Parathyroid adenoma (tissue), 2 donors: ENCODE measurements around the gene B9D1.

Experiments
- H2AFZ ChIP-seq: fragments of 300-600 bp; sonication (generic); one replicate; pipeline ENCODE4 v1.7.0; 2017; ENCODE audit warnings: antibody characterized with exemption, mild to moderate bottlenecking
- H3K27ac ChIP-seq: fragments of 300-600 bp; sonication (generic); one replicate; pipeline ENCODE4 v1.7.0; 2017
- H3K27me3 ChIP-seq: fragments of 300-600 bp; sonication (generic); one replicate; pipeline ENCODE4 v1.7.0; 2017; ENCODE audit warnings: low read length; ENCODE audit not compliant: control insufficient read depth, insufficient read depth
- H3K36me3 ChIP-seq: fragments of 300-600 bp; sonication (generic); one replicate; pipeline ENCODE4 v1.7.0; 2017; ENCODE audit warnings: low read length; ENCODE audit not compliant: control insufficient read depth, insufficient read depth
- H3K4me1 ChIP-seq: fragments of 300-600 bp; sonication (generic); one replicate; pipeline ENCODE4 v1.7.0; 2017; ENCODE audit warnings: control low read depth
- H3K4me2 ChIP-seq: fragments of 300-600 bp; sonication (generic); one replicate; pipeline ENCODE4 v1.7.0; 2017; ENCODE audit warnings: low read length
- H3K4me3 ChIP-seq: fragments of 300-600 bp; sonication (generic); one replicate; pipeline ENCODE4 v1.7.0; 2017; ENCODE audit warnings: low read depth, low read length
- H3K79me2 ChIP-seq: fragments of 300-600 bp; sonication (generic); one replicate; pipeline ENCODE4 v1.7.0; 2017; ENCODE audit warnings: control low read depth
- H3K9ac ChIP-seq: fragments of 300-600 bp; sonication (generic); one replicate; pipeline ENCODE4 v1.7.0; 2017; ENCODE audit warnings: mild to moderate bottlenecking
- H3K9me3 ChIP-seq: fragments of 300-600 bp; sonication (generic); one replicate; pipeline ENCODE4 v1.7.0; 2017; ENCODE audit warnings: low read length; ENCODE audit not compliant: control insufficient read depth
- TF ChIP-seq, protein P1 (sequence below): fragments of 300-600 bp; sonication (generic); IDR thresholded peaks from one replicate; pipeline ENCODE4 v1.7.0; 2017; ENCODE audit warnings: antibody characterized with exemption, mild to moderate bottlenecking
- donor health status: primary hyperparathyroidism.

Gene B9D1

GRCh38 chr17:19336938-19337711 is 25.4 kb downstream of the B9D1 start:
- Histone ChIP-seq H3K9me3 (no peaks in the 10 kb centered on the region), H3K4me1 (peaks cover 11% of the 10 kb centered on the region), H3K27me3 (no peaks in the 10 kb centered on the region), H3K4me2 (no peak overlapping the region), H3K9ac (no peak overlapping the region), H3K27ac (no peak overlapping the region), H3K4me3 (no peak overlapping the region), H2AFZ (no peak overlapping the region), H3K36me3 (no peaks in the 10 kb centered on the region), H3K79me2 (no peaks in the 10 kb centered on the region)
- TF ChIP-seq, protein P1, sequence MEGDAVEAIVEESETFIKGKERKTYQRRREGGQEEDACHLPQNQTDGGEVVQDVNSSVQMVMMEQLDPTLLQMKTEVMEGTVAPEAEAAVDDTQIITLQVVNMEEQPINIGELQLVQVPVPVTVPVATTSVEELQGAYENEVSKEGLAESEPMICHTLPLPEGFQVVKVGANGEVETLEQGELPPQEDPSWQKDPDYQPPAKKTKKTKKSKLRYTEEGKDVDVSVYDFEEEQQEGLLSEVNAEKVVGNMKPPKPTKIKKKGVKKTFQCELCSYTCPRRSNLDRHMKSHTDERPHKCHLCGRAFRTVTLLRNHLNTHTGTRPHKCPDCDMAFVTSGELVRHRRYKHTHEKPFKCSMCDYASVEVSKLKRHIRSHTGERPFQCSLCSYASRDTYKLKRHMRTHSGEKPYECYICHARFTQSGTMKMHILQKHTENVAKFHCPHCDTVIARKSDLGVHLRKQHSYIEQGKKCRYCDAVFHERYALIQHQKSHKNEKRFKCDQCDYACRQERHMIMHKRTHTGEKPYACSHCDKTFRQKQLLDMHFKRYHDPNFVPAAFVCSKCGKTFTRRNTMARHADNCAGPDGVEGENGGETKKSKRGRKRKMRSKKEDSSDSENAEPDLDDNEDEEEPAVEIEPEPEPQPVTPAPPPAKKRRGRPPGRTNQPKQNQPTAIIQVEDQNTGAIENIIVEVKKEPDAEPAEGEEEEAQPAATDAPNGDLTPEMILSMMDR: no peak

- Histone ChIP-seq H3K79me2 (no peaks in the 10 kb centered on the region), H3K9ac (no peak overlapping the region), H3K9me3 (no peaks in the 10 kb centered on the region), H2AFZ (no peak overlapping the region), H3K4me3 (no peak overlapping the region), H3K4me2 (no peak overlapping the region), H3K27me3 (no peaks in the 10 kb centered on the region), H3K4me1 (peaks cover 9% of the 10 kb centered on the region), H3K36me3 (no peaks in the 10 kb centered on the region), H3K27ac (no peak overlapping the region)
- TF ChIP-seq, protein P1: no peak
Measured at GRCh38 chr17:19335951-19336631, 26.4 kb downstream of the B9D1 start.

GRCh38 chr17:19334331-19334730 is 28.2 kb downstream of the B9D1 start:
- no peak overlapping the region for H2AFZ ChIP-seq

DNA sequence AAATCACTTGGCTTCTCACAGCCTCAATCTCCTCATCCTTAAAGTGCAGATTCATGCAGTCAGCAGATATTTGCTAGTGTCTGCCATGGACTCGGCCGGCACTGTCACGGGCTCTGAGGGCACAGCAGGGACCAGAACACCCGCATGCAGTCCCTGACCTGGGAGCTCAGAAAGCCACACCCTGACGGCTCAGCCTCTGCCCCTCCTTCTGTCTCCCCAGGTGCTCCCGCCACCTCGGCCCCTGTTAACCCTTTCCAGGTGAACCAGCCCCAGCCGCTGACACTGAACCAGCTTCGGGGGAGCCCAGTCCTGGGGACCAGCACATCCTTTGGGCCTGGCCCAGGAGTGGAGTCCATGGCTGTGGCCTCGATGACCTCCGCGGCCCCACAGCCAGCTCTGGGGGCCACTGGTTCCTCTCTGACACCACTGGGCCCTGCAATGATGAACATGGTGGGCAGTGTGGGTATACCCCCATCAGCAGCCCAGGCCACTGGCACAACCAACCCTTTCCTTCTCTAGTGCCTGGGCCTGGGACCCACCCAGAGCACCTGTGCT is 28.7 kb downstream of the B9D1 start:
- Histone ChIP-seq H3K4me3 (no peak overlapping the region), H3K4me2 (no peak overlapping the region), H3K27ac (no peak overlapping the region), H3K4me1 (peaks cover 9% of the 10 kb centered on the region), H2AFZ (no peak overlapping the region), H3K9me3 (no peaks in the 10 kb centered on the region), H3K79me2 (no peaks in the 10 kb centered on the region), H3K36me3 (no peaks in the 10 kb centered on the region), H3K27me3 (no peaks in the 10 kb centered on the region), H3K9ac (no peak overlapping the region)
- TF ChIP-seq, protein P1: no peak

More at GRCh38 chr17:19334331-19334730, 28.2 kb downstream of the B9D1 start:
- no peak overlapping the region for H3K4me3 ChIP-seq
- H3K4me1 ChIP-seq: peaks cover 9% of the 10 kb centered on the region
- H3K9ac ChIP-seq: no peak overlapping the region
- H3K27ac ChIP-seq: no peak overlapping the region
- TF ChIP-seq, protein P1: no peak
- H3K79me2 ChIP-seq: no peaks in the 10 kb centered on the region
- H3K4me2 ChIP-seq: no peak overlapping the region
- no peaks in the 10 kb centered on the region for H3K9me3 ChIP-seq
- H3K36me3 ChIP-seq: no peaks in the 10 kb centered on the region
- H3K27me3 ChIP-seq: no peaks in the 10 kb centered on the region
